ENCODE results near the gene BTBD17. TPM values are rescaled to one million over a fixed set of nuclear protein-coding genes. Genes with fewer than 3 reads are reported as not detected.

BTBD17 gene
- total RNA-seq, 1 experiment from 2014 or later: not detected

DNA sequence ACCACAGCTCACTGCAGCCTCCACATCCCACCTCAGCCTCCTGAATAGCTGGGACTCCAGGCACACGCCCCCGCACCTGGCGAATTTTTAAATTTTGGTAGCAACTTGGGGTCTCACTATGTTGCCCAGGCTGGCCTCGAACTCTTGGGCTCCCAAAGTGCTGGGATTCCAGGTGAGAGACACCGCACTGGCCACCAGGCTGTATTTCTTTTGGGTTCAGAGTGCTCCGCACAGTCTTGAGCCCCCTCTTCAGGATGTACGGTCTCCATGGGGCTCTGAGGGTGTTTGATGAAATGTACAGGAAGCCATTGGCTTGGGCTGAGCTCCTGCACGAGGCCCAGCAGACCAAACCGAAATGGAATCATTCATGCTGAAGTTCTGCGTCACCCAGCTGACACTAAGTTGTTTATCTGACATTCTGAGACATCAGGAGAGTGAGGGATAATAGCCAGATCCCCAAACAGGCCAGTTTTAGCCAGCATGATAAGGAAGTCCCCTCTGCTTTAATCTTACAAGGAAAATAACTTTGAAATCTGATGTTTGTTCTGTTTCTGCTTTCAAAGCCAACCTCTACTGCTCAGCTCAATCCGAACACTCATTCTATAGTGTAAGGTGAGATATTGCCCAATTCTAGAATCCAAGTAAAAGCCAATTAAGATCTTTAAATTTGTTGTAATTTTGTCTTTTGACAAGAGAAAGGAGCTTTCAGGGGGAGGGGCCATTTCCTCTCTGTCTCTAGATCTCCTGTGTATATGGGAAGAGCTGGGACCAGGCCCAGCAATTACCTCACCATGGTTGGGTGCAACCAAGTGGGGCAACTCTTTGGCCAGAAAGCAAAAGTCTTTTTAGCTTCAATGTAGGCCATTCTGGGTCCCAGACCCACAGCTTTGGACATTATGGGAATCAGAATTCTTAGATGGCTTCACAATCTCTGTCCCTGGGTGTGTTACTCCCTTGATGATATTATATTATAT is 29.3 kb upstream of the BTBD17 start:
- CTCF ChIA-PET: interaction anchor here (0.5 to 1.6 kb wide), 5 partner anchors 12 to 47 kb away, joined by 3 to 7 read pairs (median 3); partner anchors contain the start of gene GPR142
- DNase-seq (ENCODE audit: low read depth, low spot score) (no peak), ATAC-seq (no peak)
- Histone ChIP-seq H4K20me1 (ENCODE audit: insufficient read depth) (no peaks in the 10 kb centered on the region), H3K9me2 (ENCODE audit: insufficient read depth) (no peaks in the 10 kb centered on the region), H3K27me3 (ENCODE audit: insufficient read depth, low read length) (no peaks in the 10 kb centered on the region), H3K9ac (ENCODE audit: low read length) (no peak overlapping the region), H3K4me1 (ENCODE audit: control insufficient read depth in 1 of 2, insufficient read depth in 2 of 2, low read length in 2 of 2) (peaks cover 0 to 12% of the 10 kb centered on the region in 2 experiments; a peak in 2 of 4 replicates), H2AFZ (ENCODE audit: low read depth, low read length, poor library complexity, severe bottlenecking) (no peak overlapping the region), H3K27ac (ENCODE audit: low read depth, low read length) (no peak overlapping the region), H3K4me3 (replicated peaks in 1 of 2; ENCODE audit: low read depth in 1 of 2, low read length in 2 of 2) (no peak overlapping the region), H3K4me2 (ENCODE audit: low read length) (no peak overlapping the region), H3K79me2 (ENCODE audit: insufficient read depth, low read length) (no peaks in the 10 kb centered on the region), H3K9me3 (ENCODE audit: control insufficient read depth in 1 of 2, insufficient read depth in 1 of 2, low read depth in 1 of 2, low read length in 2 of 2) (no peaks in the 10 kb centered on the region), H3K36me3 (ENCODE audit: control insufficient read depth in 1 of 2, insufficient read depth in 2 of 2, low read length in 2 of 2) (no peaks in the 10 kb centered on the region)
- BruUV-seq (replicated peaks): no TSS peak
- TF ChIP-seq ZBTB33 (IDR thresholded peaks at IDR 0.05; ENCODE audit: extremely low read depth, insufficient replicate concordance, low read length) (no peak), JUND (IDR thresholded peaks at IDR 0.05) (no peak)
- intact Hi-C loops (cut with micrococcal nuclease): no loop called here
- RAD21 ChIA-PET (ENCODE audit: low non-redundant PET in 1 of 2, low total read pairs in 2 of 2, uncharacterized antibody in 2 of 2, unreplicated experiment in 2 of 2): interaction anchor here in 1 of 2 experiments (1.0 kb wide), 1 partner anchor 12 kb away, joined by 4 read pairs; no protein-coding TSS in a partner anchor
- POLR2A ChIA-PET: no interaction called here

DNA sequence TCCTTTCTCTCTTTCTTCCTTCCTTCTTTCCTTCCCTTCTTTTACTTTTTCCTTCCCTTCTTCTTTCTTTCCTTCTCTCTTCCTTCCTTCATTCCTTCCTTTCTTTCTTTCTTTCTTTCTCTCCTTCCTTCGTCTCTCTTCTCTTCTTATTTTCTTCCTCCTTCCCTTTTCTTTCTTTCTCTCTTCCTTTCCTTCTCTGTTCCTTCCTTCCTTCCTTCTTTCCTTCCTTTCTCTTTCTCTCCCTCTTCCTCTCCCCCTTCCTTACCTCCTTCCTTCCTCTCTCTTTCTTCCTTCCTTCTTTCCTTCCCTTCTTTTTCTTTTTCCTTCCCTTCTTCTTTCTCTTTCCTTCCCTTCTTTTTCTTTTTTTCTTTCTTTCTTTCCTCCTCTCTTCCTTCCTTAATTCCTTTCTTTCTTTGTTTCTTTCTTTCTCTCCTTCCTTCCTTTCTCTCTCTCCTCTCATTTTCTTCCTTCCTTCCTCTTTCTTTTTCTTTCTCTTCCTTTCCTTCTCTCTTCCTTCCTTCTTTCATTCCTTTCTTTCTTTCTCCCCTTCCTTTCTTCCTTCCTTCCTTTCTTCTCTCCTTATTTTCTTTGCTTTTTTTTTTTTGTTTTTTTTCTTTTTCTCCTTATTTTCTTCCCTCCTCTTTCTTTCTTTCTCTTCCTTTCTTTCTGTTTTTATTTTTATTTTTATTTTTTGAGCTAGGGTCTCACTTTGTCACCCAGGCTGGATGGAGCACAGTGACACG is 28.4 kb upstream of the BTBD17 start:
- ChIA-PET RAD21 (ENCODE audit: low non-redundant PET in 1 of 2, low total read pairs in 2 of 2, uncharacterized antibody in 2 of 2, unreplicated experiment in 2 of 2) (no interaction called here), CTCF (interaction anchor here (0.5 to 1.6 kb wide), 3 partner anchors 18 to 47 kb away, joined by 3 to 4 read pairs (median 3); no protein-coding TSS in a partner anchor), POLR2A (no interaction called here)
- no peaks in the 10 kb centered on the region for H3K79me2 ChIP-seq (ENCODE audit: insufficient read depth, low read length)
- BruUV-seq (replicated peaks): no TSS peak
- no peaks in the 10 kb centered on the region for H3K9me3 ChIP-seq (ENCODE audit: control insufficient read depth in 1 of 2, insufficient read depth in 1 of 2, low read depth in 1 of 2, low read length in 2 of 2)
- DNase-seq (ENCODE audit: low read depth, low spot score) (no peak), ATAC-seq (no peak)
- H3K36me3 ChIP-seq (ENCODE audit: control insufficient read depth in 1 of 2, insufficient read depth in 2 of 2, low read length in 2 of 2): no peaks in the 10 kb centered on the region
- no peak overlapping the region for H3K27ac ChIP-seq (ENCODE audit: low read depth, low read length)
- H4K20me1 ChIP-seq (ENCODE audit: insufficient read depth): no peaks in the 10 kb centered on the region
- no peak overlapping the region for H3K4me3 ChIP-seq (replicated peaks in 1 of 2; ENCODE audit: low read depth in 1 of 2, low read length in 2 of 2)
- H3K4me2 ChIP-seq (ENCODE audit: low read length): no peak overlapping the region
- H3K4me1 ChIP-seq (ENCODE audit: control insufficient read depth in 1 of 2, insufficient read depth in 2 of 2, low read length in 2 of 2): peaks cover 0 to 9% of the 10 kb centered on the region in 2 experiments; a peak in 2 of 4 replicates
- H3K27me3 ChIP-seq (ENCODE audit: insufficient read depth, low read length): no peaks in the 10 kb centered on the region
- H3K9ac ChIP-seq (ENCODE audit: low read length): no peak overlapping the region
- H3K9me2 ChIP-seq (ENCODE audit: insufficient read depth): no peaks in the 10 kb centered on the region
- H2AFZ ChIP-seq (ENCODE audit: low read depth, low read length, poor library complexity, severe bottlenecking): no peak overlapping the region
- intact Hi-C loops (cut with micrococcal nuclease): no loop called here
- no peak for TF ChIP-seq CTCF (IDR thresholded peaks at IDR 0.05 in 2 of 3, conservative IDR thresholded peaks at IDR 0.05 in 1 of 3; ENCODE audit: borderline replicate concordance in 1 of 3, insufficient read depth in 1 of 3, low read depth in 2 of 3, low read length in 2 of 3)
- TF ChIP-seq ELF1 (IDR thresholded peaks at IDR 0.05; ENCODE audit: borderline replicate concordance, low read depth): no peak
- no peak for TF ChIP-seq CBX3 (IDR thresholded peaks at IDR 0.05; ENCODE audit: low read depth)
- no peak for TF ChIP-seq EZH2 (IDR thresholded peaks at IDR 0.05)
- TF ChIP-seq POLR2A (IDR thresholded peaks at IDR 0.05; ENCODE audit: borderline replicate concordance, extremely low read depth, insufficient read depth, insufficient read length): no peak
- no peak for TF ChIP-seq MAX (IDR thresholded peaks at IDR 0.05)
- no peak for TF ChIP-seq JUND (IDR thresholded peaks at IDR 0.05)
- no peak for TF ChIP-seq EGR1 (IDR thresholded peaks at IDR 0.05; ENCODE audit: low read depth)

Measured in HCT116 (cell line).